Nucleus accumbens (tissue), 56 donors: ENCODE data around the gene DSCAML1.

Experiments used
- DNase-seq, 56 donors: peaks; one replicate each; lab custom pipeline; 2025; lab: John Stamatoyannopoulos, UW

The DSCAML1 gene

GRCh38 chr11:117544130-117544800, 252.8 kb downstream of the DSCAML1 start:
- no peak for DNase-seq

DNA sequence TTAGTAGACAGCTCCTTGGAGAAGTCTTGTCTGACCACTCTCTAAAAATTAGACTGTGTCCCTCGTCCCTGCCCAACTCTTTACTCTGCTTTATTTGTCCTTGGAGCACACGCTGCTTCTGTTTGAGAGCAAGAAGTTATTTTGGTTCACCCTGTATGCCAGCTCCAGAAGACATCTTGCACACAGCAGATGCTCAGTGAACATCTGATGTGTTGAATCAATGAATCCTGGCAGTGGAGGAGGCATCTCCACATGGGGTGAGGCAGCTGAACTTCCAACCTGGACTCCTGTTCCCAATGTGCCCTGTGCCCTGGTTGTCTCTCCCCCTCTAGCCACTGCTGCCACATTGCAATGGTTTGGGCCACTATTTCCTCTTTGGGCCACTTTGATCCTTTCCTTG, 255.8 kb downstream of the DSCAML1 start:
- no peak for DNase-seq

GRCh38 chr11:117538263-117539135, 258.5 kb downstream of the DSCAML1 start:
- peak in 7 of 56 donors; percentile 12 to 43 (median 23) for DNase-seq

DNA sequence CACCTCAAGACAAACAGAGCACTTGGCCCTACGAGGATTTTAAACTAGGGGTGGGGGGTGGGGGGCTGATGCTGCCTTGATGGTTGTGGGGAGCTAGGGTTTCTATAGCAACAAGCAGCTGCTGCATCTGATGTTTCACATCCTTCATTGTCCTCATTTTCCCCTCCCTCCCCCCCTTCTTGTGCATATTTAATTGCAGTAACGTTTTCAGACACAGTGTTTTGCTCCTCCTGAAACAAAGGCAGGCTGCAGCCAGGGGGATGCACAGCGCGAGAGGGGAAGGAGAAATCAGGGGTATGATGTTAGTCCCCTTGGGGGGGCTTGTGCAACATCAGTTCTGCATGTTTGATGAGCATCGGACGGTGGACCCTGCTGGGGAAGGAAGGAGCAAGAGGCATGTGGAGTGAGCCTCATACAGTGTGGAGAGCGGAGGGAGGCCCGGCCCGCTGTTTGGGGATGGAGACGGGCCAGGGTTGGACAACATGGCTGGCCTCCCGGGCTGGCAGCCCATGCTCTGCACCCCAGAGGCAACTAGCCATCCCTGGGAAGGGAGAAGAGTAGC, 261.1 kb downstream of the DSCAML1 start:
- peak in 49 of 56 donors; percentile 33 to 87 (median 74) for DNase-seq

- peak in 52 of 56 donors; percentile 31 to 87 (median 74) for DNase-seq
These were observed 261.7 kb downstream of the DSCAML1 start for GRCh38 chr11:117535201-117535849.

DNA sequence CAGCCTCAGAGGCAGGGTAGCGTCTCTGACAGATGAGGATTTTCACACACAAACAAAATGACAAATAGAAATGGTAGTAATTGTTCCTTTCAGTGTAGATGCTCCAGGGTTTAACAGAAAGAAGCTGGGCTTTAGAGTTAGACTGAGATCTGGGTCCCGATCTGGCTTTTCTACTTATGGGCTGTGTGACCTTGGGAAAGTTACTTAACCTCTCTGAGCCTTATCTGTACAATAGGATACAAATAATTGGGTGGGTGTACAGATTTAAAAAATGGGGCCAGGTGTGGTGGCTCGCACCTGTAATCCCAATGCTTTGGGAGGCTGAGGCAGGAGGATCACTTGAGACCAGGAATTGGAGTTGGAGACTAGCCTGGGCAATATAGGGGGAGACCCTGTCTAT, 264.4 kb downstream of the DSCAML1 start:
- DNase-seq, result no peak

- DNase-seq, result peak in 4 of 56 donors; percentile 23 to 29 (median 24)
These were observed 267.2 kb downstream of the DSCAML1 start for GRCh38 chr11:117529816-117530215.

- DNase-seq, result no peak
These were observed 268.8 kb downstream of the DSCAML1 start for GRCh38 chr11:117528097-117528721.

DNA sequence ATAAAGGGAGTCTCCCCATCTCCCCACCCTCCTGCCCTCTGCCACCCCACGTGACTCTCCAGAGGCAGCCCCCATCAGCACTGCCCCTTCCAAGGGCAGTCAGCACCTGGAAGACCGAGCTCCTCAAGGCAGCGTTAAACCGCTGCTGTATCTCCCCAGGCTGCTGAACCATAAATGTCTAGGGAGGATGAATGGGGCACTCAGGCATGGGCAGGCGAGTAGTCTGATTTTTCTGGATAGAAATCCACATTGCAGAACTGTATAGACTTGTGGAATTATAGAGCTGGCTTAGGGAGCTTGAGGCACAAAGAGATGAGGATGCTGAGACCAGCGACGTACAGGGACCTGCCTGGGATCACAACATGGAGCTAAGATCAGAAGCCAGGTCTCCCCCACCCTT, 269.7 kb downstream of the DSCAML1 start:
- no peak for DNase-seq

DNA sequence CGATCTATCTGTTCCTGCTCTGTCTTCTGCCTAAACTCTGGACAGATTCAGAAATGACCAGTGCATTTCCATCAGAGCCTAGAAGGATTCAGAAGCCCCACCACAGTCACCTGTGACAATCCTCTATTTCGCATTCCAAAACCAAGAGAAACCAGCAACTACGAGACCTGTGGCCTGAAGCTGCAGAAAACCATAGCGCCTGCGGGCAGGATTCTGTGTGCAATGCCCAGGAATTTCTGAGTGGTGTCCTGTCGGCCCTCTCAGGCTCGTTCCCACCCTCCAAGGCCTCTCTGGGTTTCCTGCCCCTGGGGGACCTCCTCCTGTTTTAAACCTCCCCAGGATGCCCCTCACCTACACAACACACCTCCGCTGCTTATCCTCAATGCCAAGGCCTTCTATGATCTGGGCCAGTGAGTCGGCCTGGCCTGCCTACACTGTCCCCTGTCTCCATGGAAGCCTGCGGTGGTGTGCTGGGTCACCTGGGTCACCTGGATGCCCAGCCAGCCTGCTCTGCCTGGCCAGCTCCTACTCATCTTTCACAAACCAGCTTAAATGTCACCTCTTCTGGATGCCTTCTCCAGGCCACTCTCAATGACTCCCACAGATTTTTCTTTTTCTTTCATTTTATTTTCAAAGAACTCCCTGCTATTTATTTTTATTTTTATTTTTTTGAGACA, 271.0 kb downstream of the DSCAML1 start:
- DNase-seq, result no peak

GRCh38 chr11:117524468-117525183, 272.4 kb downstream of the DSCAML1 start:
- no peak for DNase-seq

DNA sequence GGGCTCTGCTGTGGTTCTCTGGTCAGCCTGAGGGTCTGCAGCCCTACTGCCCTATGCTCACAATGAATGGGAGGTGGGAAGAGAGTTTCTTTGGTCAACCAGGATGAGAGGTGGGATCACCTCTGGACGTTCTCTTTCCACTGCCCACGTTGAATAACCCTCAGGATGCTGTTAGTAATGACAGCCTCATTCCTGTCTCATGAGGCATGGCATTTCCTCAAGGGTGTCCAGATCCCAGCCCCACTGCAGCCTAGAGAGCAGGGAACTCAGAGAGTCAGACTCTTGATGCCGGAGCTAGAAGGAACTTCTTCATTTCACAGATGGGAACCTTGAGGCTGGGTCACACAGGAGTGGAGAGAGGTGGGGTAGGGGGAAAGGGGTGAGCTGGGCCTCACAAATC, 273.3 kb downstream of the DSCAML1 start:
- DNase-seq, result no peak

DNA sequence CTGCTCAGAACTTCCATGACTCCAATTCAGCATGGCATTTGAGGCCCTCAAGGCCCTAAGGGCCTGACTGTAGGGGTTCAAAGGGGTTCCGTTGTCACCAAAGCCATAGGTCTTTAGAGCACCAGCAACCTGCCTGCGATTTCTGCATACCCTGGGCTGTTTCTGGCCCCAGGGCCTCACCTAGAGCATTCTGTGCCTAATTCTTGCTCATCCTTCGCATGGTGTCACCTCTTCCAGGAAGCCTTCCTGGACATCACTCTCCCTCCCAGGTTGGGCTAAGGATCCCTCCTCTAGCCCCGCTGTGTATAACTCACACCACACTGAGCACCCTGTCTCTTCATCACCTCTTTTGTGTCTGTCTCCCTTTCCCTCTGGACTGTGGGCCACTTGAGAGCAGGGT, 275.0 kb downstream of the DSCAML1 start:
- no peak for DNase-seq

DNA sequence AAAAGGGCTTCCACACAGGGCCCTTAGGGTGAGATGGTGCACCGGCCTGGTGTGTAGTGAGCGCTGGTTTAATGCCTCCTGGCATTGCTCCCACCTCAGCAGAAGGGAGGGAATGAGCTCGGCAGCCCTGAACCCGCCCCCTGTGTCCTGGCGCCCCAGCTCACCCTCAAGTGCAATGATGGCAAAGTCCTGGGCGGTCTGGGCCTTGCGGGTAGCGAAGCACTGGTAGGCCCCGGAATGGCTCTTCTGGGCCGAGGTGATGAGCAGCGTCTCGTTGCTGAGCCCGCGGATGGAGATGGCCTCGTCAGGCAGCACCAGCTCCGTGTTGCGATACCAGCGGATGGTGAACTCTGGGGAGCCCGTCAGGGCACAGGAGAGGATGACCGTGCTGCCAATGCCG, 276.1 kb downstream of the DSCAML1 start:
- no peak for DNase-seq

DNA sequence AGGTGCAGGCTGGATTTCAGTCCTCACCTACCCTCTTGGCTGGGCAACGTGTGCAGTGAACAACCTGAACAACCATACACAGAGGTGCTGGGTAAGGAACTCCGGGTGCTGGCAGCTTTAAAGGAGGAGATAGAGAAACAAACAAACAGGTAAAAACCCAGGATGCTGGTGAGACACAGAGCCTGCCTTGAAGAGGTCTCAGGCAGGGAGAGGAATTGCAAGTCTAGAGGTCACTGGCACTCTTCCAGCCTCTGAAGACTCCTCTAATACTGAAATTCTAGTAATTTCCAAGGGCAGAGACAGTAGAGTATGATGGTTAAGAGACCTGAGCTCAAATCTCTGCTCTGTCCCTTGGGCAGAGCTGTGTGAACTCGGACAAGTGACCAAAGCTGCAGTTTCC, 276.8 kb downstream of the DSCAML1 start:
- no peak for DNase-seq

DNA sequence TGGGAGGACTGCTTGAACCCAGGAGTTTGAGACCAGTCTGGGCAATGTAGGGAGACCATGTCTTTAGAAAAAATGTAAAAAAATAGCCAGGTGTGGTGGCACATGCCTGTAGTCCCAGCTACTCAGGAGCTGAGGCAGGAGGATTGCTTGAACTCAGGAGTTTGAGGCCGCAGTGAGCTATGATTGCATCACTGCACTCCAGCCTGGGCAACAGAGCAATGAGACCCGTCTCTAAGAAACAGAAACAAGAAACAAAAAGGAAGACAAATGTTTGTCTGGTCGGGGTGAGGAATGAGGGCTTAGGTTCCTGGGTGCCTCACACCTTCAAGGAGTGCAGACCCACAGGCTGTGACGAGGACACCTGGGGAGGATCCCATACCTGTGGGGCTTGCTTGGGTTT, 277.4 kb downstream of the DSCAML1 start:
- DNase-seq, result no peak

- no peak for DNase-seq
These were observed 277.8 kb downstream of the DSCAML1 start for GRCh38 chr11:117519170-117519569.

DNA sequence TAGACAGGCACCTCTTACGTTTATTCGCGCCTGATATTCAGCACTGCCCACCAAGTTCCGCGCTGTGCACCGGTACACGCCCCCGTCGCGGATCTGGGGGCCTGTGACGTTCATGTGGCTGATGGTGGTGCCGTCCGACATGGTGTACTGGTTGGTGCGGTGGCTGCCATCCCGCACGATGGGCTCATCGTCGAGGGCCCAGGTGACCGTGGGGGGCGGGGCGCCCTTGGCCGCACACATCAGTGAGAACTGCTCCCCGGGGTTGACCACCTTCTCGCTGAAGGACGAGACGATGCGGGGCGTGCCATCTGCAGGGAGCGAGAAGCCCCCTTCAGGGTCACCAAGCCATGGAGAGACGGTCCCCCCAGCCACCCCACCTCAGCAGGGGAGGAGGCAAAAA, 278.6 kb downstream of the DSCAML1 start:
- DNase-seq, result no peak

- DNase-seq, result no peak
These were observed 279.9 kb downstream of the DSCAML1 start for GRCh38 chr11:117517097-117517496.
